NCI-H510A (cell line): ENCODE data around the gene ANKRD40.

Experiments used
- DNase-seq: peaks from one replicate; lab custom pipeline; 2025; lab: John Stamatoyannopoulos, UW

Gene ANKRD40

DNA sequence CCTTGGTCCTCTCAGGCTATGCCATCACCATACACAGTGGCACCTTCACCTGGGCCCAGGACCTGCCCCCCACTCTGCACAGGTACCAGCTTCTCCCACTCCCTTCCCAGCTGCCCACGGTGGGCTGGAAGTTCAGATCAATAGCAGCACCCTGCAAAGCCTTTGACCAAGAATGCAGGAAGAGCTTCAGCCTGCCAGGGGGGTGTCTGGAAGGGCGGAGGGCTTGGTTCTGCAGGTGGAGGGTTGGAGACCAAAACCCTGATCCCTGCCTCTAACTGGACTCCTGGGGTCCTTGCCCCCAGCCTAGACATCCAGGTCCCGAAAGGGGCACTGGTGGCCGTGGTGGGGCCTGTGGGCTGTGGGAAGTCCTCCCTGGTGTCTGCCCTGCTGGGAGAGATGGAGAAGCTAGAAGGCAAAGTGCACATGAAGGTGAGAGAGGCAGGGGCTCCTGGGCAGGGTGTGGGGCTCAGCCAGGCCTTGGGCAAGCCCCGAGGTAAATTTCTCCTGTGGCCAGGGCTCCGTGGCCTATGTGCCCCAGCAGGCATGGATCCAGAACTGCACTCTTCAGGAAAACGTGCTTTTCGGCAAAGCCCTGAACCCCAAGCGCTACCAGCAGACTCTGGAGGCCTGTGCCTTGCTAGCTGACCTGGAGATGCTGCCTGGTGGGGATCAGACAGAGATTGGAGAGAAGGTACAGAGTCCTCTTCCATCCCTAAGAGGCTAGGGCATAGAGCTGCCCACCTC is 38.7 kb downstream of the ANKRD40 start:
- no peak for DNase-seq

DNA sequence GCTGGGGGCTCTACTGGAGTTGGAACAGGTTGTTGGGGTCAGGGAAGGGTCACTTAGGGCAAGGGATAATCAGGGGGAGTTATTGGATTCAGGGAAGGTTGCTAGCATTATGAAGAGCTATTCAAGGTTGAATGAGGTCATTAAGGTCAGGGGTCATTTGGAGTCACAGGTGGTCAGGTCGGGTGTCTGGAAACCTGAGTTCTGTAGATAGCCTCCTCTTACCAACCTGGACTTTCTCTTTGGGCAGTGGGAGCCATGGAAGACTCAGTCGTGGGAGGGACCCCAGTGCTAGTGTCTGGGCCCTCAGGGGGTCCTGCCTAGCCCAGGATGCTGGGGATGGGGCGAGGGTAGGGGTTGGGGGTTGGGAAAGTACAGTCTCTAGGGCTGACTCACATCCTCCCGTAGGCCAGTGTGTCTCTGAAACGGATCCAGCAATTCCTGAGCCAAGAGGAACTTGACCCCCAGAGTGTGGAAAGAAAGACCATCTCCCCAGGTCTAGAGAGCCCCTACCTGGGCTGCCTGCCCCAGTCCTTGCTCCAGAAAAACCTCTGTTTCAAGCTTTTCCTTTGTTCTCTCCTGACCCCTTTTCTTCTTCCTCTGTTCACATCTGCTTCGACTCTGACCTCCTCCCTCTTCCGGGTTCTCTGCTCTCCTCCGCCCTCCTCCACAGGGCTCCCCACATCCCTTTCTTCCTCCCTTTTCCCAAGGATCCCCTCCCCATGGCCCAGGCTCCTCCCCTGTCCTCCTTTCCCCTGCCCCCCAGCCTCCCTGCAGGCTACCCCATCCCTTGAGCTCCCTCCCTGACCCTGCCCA is 39.5 kb downstream of the ANKRD40 start:
- no peak for DNase-seq

DNA sequence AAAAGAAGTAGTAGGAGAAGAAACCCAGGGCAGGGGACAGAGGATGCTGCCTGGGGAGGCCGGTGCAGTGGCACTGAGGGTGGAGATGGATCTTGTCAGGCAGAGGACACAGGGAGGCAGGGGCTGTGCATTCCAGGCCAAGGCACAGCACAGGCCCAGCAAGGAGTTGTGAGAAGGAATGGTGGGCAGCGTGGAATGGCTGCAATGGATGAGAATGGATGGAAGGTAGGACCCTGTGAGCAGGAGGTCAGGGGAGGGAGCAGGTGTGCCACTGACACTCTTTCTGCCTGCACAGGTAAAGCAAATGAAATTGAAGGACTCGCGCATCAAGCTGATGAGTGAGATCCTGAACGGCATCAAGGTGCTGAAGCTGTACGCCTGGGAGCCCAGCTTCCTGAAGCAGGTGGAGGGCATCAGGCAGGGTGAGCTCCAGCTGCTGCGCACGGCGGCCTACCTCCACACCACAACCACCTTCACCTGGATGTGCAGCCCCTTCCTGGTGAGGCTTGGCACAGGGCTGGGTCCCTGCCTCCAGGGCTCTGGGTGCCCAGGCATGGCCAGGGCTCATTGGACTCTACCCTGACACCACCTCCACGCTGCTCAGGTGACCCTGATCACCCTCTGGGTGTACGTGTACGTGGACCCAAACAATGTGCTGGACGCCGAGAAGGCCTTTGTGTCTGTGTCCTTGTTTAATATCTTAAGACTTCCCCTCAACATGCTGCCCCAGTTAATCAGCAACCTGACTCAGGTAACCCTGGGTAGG is 40.3 kb downstream of the ANKRD40 start:
- DNase-seq = no peak

DNA sequence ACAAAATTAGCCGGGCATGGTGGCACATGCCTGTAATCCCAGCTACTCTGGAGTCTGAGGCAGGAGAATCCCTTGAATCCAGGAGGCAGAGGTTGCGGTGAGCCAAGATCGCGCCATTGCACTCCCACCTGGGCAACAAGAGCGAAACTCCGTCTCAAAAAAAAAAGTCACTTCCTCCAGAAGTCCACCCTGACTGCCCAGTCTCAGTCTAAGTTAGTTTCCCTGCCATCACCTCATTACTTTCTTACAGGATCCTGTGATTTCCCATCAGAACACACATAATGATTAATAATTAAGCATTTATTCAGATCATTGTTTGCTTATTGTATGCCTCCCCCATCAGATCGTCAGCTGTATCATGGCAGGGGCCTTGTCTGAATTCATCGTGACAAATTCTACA is 41.4 kb downstream of the ANKRD40 start:
- no peak for DNase-seq

DNA sequence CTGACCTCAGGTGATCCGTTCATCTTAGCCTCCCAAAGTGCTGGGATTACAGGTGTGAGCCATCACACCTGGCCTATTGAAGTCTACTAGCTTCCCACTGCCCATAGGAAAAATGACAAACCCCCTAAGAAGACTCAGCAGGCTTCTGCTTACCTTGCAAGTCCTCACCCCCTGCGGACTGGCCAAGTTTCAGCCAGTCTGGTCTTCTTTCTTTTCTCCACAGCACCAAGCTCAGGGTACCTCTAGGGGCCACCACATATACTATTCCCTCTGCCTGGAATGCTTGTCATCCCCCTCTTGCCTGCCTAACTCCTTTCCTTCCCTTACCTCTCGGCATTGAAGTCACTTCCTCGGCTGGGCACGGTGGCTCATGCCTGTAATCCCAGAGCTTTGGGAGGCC is 41.9 kb downstream of the ANKRD40 start:
- DNase-seq = no peak

DNA sequence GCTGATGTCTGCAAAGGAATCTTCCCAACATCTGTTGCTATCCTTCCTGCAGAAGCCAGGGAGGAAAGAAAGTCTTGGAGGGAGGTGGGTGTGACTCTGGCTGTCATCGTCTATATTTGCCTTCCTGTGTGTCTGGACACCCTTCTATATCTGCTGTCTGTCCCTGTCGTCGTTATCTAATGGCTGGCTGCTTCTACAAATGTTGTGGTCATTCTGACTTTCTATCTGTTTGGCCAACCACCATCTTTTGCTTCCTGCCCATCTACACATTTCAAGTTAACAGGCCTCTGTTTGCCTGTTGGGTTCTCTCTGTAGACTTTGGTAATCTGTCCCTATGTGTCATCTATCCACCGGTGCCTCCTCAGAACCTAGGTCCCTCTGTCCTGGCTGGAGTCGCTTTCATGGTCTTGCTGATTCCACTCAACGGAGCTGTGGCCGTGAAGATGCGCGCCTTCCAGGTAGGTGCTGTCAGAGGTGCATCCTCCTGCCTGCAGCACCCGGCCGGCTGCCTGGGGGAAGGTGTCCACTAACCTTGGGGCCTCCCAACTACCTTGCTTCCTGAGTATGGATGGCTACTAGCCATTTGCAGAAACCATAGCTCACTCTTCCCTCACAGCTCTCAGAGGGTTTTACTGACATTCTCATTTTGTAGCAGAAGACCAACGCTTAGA is 42.8 kb downstream of the ANKRD40 start:
- no peak for DNase-seq

DNA sequence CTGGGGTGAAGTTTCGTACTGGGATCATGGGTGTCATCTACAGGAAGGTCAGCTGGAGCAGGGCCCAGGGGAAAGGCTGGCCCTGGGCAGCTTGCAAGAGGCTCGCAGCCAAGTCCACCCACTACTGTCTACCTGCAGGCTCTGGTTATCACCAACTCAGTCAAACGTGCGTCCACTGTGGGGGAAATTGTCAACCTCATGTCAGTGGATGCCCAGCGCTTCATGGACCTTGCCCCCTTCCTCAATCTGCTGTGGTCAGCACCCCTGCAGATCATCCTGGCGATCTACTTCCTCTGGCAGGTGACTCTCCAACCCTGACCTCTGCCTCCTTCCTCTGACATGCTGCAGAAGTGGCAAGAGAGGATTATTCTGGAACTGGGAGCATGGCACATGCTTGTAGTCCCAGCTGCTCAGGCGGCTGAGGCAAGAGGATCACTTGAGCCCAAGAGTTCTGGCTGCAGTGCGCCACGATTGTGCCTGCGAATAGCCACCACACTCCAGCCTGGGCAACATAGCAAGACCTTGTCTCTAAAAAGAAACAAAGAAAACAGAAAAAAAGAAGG is 43.8 kb downstream of the ANKRD40 start:
- no peak for DNase-seq

DNA sequence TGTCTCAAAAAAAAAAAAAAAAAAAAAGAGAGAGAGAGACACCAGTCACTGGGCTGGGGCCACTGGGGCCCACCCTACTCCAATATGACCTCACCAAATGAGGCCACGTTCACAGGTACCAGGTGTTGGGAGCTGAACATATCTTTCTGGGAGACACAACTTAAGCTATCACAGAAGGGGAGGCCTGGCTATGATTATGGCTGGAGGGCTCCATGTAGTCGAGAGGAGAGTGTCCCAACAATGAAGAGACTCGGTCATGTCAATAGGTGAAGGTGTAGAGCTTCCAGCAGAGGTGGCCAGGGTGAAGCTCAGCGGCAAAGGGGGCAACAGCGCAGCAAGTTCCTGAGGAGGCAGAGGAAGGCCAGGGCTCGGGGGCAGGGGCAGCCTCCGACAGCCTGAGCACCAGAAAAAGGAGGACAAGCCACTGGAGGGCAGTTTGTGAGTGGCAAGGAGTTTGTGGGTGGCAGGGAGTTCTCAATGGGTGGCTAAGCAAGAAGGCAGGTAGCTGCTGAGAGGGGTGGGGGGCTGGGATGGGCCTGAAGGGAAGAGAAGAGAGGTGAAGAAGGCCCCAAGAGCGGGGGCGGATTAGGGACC is 45.0 kb downstream of the ANKRD40 start:
- no peak for DNase-seq

DNA sequence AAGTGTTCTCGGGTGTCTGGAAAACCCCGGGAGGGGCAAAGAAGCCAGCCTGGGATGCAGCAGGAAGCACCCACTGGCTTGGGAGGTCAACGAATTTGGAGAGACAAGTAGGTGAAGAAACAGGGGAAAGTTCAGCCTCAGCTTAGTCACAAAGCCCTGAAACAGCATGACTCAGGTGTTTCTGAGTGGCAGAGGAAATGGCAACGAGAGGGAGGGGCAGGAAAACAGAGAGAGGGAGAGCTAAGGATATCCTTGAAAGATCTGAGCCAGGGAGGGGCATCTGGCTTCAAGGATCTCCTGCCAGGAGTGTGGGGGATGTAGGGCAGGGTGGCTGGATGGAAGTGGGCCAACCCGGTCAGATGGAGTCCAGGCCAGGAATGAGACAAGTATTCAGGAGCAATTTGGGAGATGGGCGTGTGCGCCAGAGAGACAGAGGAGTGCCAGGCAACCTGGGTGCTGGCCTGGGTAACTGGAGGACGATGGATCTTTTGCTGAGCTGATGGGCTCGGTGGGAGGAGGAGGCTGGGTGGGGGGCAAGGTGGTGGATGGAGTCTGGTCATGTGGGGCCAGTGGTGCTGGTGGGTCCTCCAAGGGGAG is 45.8 kb downstream of the ANKRD40 start:
- DNase-seq = peak; percentile 63

DNA sequence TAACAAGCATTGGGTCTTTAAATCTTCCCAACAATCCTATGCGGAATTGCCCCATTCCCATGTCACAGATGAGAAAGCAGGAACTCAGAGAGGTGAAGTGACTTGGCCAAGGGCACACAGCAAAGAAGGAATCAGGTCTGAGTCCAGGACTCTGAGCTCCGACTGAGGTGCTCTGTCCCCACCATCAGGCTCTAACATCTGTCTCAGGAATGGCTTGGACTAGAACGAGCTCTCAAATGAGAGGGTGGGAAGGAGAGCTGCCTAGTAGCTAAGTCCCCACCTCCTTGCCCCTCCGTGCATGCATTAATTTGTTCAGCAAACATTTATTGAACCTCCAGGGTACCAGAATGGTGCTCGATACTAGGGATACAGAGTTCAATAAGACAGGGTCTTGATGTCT is 46.4 kb downstream of the ANKRD40 start:
- DNase-seq = no peak

DNA sequence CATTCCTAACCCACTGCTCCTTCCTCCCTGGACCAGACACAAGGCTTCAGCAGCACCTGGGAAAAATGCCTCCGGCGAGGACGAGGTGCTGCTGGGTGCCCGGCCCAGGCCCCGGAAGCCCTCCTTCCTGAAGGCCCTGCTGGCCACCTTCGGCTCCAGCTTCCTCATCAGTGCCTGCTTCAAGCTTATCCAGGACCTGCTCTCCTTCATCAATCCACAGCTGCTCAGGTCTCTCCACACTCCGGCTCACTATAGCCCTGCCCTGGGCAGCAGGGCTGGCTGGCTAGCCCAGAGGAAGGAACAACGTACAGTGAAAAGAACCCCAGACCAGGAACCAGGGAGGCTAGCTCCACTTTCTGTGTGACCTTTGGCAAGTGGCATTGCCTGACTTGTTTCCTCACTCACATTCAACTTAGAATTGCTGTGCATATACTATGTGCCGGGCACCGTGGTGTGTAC is 46.8 kb downstream of the ANKRD40 start:
- DNase-seq = no peak

DNA sequence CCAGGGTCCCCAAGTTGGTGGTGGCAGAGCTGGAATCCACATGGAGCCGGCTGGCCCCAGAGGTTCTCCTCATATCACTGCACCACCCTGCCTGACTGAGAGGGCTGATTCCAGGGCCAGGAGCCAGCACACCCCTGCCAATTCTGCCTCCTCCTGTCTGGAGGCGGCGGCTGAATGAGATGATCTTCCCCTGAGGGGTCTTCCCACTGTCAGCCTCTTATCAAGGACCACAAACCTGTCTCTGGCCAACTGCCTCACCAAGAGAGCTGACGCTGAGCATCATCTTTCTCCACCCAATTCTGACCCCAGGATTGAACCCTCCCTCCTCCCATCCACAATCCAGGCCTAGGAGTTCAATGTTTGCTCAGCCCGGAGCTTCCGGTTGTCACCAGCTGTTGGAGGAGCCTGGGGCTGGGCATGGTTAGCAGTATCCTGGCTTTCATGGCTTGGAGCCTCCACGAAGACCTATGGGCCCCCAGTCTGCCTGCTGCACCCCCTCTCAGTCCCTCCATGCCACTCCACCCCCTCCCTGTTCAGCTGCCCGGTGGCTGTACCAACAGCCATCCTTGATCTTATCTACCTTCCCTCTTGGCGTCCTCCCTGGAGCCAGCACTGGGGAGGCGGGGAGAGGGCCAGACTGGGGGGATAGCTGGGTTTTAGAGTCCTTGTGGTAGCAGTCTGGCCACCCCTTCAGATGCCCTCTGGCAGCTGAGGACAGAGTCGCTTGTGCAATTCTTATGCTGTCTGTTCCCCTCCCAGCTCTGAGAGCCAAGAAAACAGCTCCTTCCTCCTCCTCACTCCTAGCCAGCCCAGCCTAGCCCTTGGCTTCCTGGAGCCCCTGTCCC is 47.5 kb downstream of the ANKRD40 start:
- DNase-seq = peak; percentile 90

DNA sequence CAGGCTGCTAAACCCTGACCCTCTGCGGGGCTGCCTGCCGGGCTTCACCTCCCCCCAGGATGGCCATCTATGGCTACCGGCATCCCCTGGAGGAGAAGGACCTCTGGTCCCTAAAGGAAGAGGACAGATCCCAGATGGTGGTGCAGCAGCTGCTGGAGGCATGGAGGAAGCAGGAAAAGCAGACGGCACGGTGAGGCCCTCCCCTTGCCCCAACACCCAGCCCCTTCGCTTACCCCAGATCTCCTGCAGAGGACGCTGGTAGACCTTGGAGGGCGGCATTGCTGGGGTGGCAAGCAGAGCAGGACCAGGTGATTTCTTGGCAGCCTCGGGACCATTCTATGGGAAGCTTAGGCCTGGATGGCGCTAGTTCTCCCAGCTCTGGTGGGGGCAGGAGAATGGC is 48.5 kb downstream of the ANKRD40 start:
- DNase-seq = no peak

DNA sequence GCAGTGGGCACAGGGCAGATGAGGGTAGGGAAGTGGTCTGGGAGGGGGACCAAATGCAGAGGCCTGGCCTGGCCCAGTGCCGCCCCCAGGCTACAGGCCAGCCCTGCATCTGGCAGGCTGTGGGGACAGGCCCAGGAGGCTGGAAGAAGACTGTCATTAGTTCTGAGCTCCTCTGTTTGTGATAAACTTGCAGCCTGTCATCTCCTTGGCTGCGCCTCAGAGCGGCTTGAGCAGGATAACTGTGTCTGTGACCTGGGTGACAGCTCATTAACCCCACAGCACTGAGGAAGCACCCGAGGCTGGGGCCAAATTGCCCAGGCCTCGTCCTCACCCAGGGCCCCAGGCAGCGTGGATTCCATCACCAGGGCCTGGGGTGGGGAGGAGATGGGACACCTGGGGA is 49.1 kb downstream of the ANKRD40 start:
- DNase-seq = no peak

DNA sequence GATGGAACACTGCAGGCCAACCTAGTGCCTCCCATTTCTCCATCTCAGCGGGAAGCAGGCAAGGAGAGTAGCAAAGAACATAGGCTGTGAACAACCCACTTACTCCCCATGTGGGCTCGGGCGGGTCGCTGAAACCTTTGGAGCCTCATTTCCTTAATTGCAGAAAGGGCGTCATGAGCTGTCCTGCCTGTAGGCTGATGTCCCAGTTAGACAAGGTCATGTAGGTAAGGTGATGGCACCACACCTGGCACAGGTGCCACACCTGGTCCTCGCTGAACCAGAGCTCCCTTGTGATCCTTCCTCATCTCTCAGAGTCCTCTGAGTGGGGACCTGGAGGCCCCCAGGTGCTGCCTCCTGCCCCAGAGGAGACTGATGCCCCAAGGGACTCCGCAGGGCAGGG is 50.1 kb downstream of the ANKRD40 start:
- DNase-seq = no peak

DNA sequence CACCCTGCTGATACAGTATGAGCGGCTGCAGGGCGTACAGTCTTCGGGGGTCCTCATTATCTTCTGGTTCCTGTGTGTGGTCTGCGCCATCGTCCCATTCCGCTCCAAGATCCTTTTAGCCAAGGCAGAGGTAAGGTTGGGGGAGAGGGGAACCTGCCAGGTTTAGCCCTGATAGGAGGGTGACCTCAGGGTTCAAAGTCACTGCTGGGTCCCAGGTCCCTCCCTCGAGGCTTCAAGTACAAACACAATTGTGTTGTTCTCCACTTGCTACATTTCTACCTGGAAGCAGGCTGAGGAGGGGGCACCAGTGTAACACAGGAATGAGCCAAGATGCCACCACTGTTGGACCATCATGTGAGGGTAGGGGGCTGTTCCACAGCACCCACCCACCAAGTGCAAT is 50.7 kb downstream of the ANKRD40 start:
- no peak for DNase-seq

DNA sequence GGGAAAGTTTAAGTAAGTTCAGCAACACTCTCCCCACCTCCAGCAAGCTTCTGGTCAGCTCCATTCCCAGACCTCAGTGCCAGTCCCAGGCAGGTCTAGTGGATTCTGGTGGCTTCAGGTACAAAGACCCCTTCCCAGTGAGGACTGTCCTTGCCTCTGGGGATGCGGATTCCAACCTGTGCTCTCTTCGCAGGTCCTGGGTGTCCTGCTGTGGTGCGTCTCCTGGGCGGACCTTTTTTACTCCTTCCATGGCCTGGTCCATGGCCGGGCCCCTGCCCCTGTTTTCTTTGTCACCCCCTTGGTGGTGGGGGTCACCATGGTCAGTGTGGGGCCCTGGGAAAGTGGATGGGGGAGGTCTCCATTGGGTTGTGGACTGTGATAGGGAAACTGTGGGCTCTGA is 51.2 kb downstream of the ANKRD40 start:
- no peak for DNase-seq

DNA sequence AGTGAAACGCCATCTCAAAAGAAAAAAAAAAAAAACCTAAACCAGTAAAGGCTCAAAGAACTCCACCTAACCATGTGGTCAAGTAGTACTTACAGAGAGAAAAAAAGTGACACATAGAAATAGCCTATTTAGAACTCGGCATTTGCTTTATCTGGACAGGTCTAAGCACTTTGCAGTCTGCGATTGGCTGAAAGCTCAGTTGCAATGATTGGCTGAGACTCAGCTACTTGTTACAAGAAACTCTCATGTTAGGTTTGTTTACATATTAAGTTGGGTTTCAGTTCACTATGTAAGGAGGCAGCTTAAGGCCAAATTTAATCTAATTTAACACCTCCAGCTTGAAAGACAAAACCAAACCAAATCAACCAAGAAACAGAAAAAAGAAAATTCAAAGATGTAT is 54.0 kb downstream of the ANKRD40 start:
- no peak for DNase-seq

DNA sequence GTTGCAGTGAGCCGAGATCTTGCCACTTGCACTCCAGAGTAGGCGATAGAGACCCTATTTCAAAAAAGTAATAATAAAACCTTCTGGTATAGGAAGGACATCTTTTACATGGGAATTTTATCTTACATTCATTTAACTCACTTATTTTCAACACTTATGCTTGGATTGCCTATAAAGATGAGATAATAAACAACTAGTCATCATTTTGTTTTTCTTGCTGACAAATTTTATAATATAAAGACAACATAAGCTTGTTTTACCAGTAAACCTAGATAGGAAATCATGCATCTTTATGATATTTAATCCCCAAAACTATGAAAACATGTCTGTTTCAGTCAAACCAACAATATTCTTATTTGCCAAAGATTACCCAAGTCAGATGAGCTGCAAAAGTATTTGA is 56.1 kb downstream of the ANKRD40 start:
- no peak for DNase-seq
